Measurements from ENCODE around the gene MYO1B.

Gene MYO1B

DNA sequence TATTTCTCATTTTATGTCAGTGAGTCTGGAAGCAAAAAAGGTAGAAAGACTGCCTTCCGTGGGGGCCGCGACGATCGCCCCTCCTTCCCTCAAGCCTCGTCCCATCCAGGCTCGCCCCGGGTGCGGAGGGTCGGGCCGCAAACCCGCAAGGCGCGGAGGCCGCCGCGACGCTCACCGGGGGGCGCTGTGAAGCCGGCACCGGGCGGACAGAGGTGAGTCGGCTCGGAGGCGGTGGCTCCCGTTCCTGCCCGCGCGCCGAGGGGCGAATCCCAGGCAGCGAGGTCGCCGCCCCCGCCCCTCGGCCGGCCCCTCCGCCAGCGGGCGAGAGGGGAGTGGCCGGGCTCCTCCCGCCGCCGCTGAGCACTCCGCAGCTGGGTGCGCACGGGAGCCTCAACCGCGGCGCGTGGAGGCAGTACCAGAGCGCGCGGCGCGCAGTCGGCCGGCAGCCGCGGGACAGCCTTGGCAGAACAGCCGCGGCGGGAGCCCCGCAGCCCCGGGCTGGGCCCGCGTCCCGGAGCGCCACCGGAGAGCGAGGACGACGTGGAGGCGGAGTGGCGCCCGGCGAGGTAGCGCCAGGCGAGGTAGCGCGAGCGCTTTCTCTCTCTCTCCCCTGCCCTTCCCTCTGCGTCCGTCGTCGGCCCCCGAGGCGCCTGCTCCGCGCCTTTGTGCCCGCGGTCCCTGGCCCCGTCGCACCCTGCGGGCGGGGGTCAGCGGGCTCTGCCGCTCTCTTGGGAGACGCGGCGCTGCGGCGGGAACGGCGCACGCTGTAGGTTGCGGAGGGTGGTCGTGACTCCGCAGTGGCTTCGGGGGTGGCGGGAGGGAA lies at the start of gene MYO1B:
TSS of gene MYO1B (plus strand) at position 359 of the 823 bp plus-strand sequence. CDS start 31,492 bp downstream, outside the sequence.
- DNase-seq = no peak

DNA sequence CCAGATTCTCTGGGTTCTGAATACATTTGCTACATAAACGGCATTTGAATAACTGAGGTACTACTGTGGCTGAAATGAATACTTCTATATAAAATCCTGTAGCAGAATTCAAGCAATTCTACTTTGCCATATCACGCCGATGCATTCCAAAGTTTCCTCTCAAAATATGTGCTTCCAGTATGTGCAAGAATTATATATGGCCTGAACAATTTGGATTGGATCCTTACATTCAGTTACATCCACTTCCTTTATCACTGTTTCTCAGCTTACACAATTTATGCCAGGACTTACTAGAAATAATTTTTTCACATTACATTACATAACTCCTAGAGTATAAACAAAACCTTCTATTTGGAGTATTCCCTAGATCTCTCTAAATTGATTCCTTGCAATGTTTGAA lies 48.1 kb upstream of the MYO1B start:
- DNase-seq = no peak

DNA sequence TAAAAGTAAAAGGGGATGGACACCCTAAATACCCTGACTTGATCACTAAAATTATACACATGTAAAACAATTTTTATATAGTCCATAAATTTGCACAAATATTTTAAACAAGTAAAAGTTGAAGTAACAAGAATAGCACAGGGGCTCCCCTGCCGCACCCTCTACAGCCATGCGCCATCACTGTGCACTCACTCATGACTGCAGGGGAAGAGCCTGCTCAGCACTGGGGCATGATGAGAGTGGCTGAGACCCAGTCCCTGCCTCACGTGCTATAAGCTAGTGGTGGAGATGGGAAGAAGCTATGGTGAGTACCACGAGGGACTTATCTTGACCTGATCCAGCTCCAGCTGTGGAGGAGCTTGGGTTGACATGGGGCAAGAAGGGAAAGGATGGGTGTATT lies 46.9 kb upstream of the MYO1B start:
- DNase-seq = no peak

DNA sequence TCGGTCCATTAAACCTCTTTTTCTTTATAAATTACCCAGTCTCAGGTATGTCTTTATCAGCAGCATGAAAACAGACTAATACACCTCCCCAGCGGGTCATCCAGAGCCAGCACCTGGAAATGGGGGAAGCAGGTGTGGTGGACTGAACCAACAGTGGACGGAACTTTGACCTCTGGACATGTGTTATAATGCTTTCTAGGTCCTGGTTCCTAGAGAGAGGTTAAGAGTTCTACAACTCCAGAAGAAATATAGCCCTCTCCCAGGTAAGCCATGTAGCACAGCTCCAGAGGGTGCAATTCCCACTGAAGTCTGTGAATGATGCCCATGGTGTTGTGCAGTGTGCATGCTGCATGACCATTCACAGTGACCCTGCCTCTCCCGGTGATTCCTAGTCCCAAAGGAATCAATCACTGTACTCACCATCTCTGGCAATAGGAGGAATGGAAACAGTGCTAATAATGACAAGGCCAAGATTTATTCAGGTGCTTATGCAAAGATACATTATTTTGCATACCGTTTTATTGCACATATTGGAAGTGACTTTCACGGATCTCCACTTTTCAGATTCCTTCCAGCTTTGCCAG lies 45.2 kb upstream of the MYO1B start:
- no peak for DNase-seq

DNA sequence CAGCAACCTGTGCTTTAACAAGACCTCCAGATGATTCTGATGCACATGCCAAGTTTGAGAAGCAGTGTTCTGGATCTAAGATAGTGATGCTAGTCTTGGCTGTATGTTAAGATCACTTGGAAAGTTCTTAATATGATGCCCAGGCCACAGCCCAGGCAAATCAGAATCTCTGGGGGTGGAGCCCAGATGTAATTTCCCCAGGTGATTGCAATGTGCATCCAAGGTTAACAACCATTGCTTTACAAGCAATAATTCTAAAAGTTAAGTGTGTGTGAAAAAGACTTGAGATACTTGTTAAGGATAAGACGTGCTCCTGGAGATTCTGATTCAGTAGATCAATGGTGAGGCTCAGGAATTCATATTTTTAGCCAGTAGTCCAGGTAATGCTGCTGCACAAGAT lies 44.3 kb upstream of the MYO1B start:
- no peak for DNase-seq

DNA sequence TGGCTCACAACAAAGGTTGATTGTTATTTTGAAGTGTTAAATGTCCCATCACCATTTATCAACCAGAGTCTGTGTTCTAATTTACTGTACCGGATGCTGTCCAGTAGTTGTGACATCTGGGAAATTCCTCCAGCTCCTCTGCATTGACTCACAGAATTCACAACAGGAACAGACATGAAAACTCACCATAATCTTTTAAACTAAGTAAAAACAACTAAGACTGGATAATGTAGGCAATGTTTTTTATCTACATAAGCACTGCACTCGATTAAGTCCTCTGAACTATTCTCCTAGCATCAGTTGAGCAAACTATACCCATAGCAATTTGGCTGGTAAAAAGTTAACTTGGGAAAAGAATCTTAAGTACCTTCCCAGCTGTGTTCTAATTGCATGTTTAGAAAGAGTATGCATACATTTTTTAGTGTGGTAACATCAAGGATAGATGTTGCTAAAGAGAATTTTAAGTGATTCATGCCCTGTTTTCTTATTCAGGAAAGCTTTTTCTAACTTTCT lies 42.9 kb upstream of the MYO1B start:
- DNase-seq = no peak

DNA sequence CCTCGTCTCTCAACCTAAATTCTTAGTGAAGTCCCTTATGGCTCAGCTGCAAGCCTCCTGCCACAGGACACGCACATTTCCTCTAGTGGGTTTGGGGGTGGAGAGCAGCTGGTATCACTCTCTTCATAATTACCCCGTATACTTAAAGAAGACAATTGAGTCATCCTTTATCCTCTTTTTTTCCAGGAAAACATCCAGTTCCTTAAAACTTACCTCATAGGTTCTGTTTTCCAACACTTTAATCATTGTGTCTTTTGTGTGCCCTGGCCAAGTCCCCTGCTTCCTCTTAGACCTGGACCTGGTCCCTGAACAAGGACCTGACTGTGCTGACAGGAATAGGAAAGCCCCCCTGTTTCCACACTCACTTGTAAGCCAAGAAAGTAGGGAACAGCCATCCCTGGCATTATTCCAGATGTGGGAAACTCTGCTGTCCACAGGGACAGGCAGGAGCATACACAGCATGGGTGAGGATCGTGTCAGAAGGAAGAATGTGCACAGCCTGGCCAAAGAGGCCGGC lies 42.3 kb upstream of the MYO1B start:
- DNase-seq = no peak

DNA sequence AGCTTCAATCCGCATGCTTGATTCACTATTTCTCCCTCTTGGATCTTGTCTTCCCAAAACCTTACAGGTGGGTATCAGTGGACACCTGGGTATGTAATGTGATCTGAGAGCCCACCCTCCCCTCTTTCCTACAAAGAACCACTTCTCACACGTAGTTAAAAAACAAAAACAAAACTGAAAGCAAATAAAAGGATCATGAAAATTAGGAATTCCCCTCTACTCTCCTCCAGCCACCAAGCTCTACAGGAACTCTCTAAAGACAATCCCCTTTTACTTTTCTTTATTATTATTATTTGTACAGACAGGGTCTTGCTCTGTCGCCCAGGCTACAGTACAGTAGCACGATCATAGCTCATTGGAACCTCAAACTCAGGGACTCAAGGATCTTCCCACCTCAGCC lies 40.8 kb upstream of the MYO1B start:
- DNase-seq = no peak

DNA sequence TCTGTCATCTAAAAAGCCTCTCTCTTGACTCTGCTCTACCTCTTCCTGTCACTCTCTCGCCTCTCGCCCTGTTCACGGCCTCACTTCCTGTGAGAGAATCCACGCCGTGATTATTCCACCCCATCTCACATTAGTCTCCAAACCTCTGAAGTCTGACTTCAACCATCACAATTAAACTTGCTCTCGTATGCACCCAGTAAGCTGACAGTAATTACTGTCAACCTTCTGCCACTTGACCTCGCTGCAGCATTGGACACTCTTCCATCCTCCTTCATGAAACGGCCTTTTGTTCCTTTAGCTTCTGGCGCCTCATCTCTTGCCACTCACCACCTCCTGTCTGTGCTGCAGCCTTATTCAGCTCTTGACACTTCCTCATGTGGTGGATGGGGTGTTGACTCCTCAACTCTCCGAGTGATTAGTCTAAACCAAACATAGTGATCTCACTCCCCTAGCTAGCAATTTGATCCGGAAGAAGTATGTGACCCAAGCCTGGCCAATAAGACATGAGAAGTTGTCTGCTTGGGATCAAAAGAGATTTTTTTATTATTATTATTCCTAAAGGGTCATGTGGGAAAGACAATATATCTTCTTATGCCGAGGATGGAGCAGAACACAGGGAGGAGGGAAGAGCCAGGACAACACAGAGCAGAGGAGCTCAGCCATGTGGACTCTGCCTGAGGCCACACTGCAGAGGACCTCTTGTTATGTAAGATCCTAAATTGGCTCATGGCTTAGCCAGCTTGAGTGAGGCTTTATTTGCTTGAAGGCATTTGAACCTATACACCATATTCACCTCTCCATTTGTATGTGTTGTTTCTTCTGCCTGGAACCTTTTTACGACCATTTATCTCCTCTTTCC lies 38.4 kb upstream of the MYO1B start:
- no peak for DNase-seq

DNA sequence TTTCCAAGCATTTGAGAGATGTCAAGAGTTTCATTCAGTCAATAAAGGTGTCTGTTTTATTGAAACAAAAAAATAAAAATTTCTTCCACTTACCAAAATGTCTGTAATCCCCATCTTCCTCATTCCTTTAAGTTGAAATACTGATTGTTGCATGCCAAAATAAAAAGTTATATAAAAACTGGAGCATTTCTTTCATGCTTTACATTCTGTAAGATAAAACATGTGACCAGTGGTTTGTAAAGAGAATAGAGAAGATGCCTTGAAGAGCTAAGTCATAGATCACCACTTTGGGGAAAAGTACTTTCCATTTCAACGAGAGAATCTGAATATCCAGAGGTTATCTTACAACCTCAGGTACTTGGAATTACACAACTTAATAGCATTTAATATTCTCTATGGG lies 35.9 kb upstream of the MYO1B start:
- no peak for DNase-seq

DNA sequence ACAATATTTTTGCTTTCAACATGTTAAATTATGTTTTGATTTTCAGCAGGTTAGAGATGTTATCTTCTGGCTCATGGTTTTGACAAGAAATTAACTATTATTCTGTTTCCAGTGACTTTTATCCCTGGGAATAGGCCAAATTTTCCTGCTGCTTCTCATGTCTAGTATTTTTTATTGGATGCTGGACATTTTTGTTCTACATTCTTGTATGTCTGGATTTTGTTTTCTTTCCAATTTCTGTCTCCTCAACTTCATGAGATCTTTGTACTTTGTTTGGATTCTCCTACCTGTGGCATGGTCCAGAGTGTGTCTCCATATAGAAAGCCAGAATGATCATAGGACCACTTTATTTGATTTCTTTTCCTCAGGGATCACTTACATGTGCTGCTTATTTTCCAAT lies 33.1 kb upstream of the MYO1B start:
- no peak for DNase-seq

DNA sequence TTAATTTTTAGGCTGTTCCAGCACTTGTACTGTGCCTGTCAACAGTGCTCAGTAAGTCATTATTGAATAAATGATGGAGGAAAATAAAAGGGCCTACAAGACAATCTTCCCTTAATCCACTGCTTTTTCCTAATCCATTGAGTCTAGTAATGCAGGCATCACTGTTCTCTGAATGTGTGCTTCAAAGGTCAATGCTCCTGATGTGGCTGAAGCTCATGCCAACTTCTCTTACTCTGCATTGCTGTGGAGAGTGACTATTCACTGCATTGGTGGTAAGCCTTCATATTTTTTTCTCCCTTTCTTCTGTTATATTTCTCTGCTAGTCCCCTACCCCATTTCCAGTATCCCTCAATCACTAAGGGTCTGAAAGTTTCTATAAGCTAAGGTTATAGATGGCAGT lies 31.9 kb upstream of the MYO1B start:
- no peak for DNase-seq

DNA sequence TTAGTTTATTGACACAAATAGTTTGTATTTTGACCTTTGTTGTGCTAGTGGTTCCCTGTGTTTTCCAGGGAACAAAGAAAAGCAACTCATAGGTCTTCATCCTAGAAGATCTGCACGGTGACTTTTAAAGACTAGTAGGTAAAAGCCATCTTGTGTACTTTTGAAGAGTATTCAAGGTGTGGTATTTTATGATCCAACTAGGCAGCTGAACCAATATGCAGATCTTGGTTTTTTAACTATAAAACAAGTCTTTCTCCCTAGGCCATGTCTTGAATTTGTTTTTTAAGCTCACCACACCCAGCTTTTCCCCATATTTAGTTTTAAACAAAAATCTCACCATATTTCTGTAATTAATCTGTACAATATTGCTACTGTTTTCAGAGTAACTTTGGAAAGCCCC lies 30.0 kb upstream of the MYO1B start:
- no peak for DNase-seq

DNA sequence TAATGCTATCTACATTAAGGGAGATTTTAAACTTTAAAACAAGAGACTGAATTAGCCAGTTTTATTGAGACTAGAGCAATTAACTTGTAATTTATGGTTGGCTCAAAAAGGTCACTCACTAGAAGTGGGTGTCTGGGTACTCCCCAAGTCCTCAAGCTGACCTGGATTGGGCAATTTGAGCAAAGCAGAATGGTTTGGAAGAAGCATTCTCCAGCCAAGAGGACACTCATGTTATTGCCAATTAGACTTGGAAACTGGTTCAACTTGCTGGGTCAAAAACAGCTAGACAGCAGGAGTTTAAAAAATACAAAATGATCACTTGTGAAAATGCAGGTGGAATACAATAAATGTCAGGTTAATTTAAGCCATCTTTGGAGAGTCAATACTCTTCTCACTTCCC lies 29.5 kb upstream of the MYO1B start:
- DNase-seq = no peak

DNA sequence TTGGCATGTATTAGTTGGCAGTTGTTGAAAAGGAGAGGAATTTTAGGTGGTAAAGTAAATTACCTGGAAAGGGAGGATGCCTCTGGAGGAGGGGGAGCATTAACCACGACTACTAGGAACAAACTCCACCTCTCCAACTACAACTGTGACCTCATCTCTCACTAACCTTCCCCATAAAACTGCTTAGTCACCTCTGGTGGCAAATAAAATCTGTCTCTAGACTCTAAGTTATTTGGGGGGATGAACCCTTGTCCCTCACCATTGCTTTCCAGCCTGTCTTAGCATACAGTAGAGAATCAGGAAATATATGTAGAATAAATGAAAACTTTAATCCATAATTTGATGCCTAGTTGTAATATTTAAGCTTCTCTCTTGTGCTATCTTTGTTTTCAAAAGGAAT lies 27.6 kb upstream of the MYO1B start:
- no peak for DNase-seq

DNA sequence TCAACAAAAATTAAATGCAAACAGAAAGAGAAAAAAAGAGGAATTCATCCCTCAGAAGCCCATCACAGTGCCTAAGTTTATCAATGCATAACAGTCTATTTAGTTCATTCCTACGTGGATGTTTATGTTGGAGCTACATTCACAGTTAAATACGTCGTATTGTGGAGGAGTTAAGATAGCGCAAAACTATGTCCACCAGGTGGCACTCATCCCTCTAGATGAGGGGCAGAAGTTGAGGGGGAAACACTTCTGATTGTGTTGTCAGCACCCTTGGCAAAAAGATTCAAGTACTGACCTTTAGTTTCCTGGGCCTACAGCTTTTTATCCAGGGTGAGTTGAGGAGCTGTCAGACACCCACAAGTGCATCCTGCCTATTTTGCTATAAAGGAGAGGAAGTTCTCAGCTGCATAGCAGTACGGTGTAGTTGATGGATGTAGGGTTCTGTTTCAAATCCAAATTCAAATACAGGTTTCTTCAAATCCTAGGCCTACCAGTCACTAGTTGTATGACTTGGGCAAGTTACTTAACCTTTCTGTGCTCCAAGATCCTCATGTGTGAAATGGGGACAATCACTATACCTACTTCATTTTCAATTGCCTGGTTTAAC lies 26.8 kb upstream of the MYO1B start:
- no peak for DNase-seq

DNA sequence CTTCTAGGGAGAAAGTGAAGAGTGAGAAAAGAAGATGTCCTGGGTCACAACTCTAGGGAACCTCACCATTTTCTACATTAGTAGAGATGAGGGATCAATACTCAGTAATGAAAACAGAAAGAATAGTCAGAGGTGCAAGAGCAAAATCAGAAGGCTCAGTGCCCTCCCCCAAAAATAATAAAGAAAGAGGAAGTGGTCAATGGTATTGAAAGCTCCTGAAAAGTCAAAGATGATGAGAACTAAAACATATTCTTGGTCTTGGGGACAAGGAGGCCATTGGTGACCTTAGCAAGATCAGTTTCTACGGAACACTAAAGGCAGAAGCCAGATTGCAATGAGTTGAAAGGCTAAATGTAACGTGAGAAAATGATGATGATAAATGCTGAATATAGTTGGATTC lies 24.5 kb upstream of the MYO1B start:
- DNase-seq = no peak

DNA sequence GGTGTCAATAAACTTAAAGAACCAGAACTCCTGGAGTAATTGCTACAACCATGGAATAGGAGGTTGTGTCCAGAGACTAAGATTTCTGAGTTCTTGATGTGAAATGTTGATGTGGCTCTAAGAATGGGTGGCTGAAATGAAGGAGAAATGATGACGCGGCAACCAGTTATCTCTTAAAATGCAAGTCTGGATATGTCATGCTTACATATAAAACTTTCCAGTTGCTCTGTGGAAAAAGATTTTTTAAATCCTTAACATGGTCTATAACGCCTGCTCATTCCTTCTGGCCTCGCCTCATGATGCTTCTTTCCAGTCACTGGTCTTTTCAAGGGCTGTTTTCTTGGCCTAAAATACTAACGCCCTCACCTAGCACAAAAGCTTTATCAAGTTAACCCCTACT lies 23.5 kb upstream of the MYO1B start:
- DNase-seq = no peak

DNA sequence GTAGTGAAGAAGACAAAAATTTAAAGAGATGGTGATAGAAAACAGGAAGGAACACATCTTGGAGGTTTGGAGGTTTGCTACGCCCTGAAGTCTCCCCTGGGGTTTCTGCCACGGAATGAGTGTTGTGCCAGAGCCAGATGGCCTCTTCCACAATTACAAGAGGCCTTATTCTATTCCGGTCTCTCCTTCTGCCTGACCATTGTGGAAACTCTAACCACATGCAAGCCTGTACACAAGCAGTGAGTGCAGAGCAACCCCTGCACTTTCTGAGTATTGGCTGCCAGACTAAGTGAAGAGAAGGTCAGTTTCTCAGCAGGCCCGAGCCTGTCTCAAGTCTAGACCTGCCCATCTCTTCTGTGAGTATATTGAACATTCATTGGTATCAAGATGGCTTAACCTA lies 22.7 kb upstream of the MYO1B start:
- DNase-seq = no peak

DNA sequence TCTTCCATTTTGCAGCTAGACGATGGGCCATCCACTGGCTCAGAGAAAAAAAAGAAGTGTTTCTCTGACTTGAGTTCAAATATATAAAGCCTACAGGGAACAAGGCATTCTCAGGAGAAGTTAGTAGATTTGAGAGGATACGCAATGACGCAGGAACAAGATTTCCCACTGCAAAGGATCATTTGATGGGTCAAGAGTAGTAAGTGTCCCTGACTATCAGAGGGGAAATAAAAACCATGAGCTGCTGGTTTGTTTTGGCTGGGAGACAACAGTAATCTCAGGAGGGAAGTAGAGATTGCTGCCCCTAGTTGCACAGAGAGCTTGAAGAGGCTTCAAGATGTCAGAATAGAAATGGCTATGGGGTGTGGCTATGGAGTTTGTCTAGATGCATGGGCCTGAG lies 22.3 kb upstream of the MYO1B start:
- DNase-seq = no peak

DNA sequence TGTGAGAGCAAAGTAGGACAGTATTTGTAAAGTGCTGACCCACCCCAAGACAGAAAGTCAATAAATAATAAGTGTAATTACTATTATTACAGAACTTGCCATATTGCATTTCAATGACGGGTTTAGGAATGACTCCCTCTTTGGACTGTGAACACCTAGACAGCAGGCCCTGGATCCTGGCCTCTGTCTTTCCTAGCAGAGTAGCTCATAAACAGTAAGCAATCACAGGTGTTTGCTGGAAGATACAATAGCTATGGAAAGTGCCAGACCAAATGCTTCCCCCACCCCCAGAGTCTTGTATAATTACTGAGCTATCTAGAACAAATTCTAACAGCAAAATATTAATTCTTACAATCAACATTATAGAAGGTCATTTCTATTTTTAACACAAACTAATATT lies 20.1 kb upstream of the MYO1B start:
- DNase-seq = no peak

DNA sequence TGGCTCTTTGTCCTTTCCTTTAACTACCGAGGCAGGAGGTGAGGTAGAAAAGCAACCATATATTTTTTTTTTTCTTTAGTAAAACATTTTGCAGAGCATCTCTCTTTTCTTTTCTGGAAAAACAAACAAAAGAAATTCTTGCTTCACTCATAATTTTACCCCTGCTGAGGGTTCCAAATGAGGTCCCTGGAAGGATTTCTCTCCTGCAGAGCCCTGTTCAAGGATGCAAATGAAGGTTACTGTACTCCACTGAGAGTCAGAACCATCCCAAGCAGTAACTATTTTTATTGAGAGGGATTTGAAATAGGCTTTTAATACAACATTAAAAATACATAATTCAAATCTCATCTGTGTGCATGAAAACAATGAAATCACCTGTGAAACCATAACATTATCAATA lies 19.5 kb upstream of the MYO1B start:
- DNase-seq = no peak

DNA sequence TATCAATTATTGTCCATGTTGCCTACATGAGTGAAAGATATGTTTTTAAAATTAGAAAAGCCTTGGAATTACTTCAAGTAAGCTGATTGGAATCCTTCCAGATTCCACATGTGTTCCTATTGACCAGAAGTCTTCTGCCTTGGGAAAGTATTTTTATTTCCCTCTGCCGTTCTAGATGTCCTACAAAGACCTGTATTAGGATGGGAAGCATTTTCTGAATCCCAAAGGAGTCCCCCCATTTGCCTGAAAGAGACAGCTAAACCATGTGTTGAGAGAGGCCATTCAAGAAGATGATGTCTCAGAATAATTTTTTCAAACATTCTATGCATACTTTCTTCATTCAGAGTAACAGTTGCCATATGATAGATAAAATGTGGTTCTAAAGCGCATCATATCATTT lies 19.0 kb upstream of the MYO1B start:
- DNase-seq = no peak
